OCI-M2 (cell line): ENCODE results near the gene DICER1.

Experiments
- DNase-seq: peaks from one replicate; lab custom pipeline; 2025; ENCODE audit not compliant: unreplicated experiment; lab: John Stamatoyannopoulos, UW

DICER1 gene

GRCh38 chr14:95043314-95043713, 114.0 kb downstream of the DICER1 start:
- DNase-seq, result no peak

GRCh38 chr14:95041477-95042020, 115.8 kb downstream of the DICER1 start:
- DNase-seq, result no peak

GRCh38 chr14:95040708-95041476, 116.4 kb downstream of the DICER1 start:
- no peak for DNase-seq

GRCh38 chr14:95039993-95040348, 117.4 kb downstream of the DICER1 start:
- DNase-seq, result no peak

- DNase-seq, result no peak
These were observed 117.9 kb downstream of the DICER1 start for GRCh38 chr14:95039259-95039992.

- DNase-seq, result no peak
These were observed 118.6 kb downstream of the DICER1 start for GRCh38 chr14:95038521-95039250.

DNA sequence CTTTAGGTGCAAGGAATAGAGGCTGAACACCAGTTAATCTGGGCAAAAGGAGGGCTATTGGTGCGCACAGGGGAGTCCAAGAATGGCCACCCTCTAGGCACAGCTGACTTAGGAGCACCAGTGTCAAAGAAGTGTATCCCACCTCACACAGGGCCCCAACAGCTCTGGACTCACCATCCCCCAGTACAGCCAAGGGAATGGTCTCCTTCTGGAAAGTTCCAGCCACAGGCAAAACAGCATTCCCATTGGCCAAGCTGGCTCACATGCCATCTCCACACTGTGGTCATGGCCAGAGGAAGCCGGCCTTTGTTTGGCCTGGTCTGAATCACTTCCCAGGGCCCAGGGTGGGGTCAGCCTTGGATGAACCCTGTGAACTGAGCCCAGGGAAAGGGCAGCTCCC, 120.1 kb downstream of the DICER1 start:
- DNase-seq, result no peak
